Spleen (tissue), 13 donors: ENCODE results near the gene KDM2B. TPM values are rescaled to one million over a fixed set of nuclear protein-coding genes. Genes with fewer than 3 reads are reported as not detected.

Experiments used
- DNase-seq: peaks from one replicate; pipeline ENCODE4 v3.0.0-alpha.2; 2020
- H3K27ac ChIP-seq, 8 donors: fragments of 200-600 bp; sonication (generic) in 7 of 8; 1 replicate in 4 of 8; 2 replicates in 4 of 8; pipeline versions ENCODE4 v1.5.0 to v1.8.0; 2016 to 2021; ENCODE audit warnings: inconsistent platforms in 4 of 8, mild to moderate bottlenecking in 4 of 8, moderate library complexity in 1 of 8
- H3K27me3 ChIP-seq, 7 donors: fragments of 200-600 bp; sonication (generic) in 6 of 7; replicated peaks in 1 of 7; 1 replicate in 4 of 7; 2 replicates in 3 of 7; pipeline versions ENCODE4 v1.5.0 to v1.8.0; 2016 to 2021; ENCODE audit warnings: inconsistent platforms in 3 of 7, mild to moderate bottlenecking in 1 of 7
- H3K36me3 ChIP-seq, 6 donors: fragments of 200-600 bp; sonication (generic) in 5 of 6; 1 replicate in 4 of 6; 2 replicates in 2 of 6; pipeline versions ENCODE4 v1.5.0 to v1.8.0; 2016 to 2021; ENCODE audit warnings: inconsistent platforms in 2 of 6
- H3K4me1 ChIP-seq, 6 donors: fragments of 200-600 bp; sonication (generic) in 5 of 6; 1 replicate in 3 of 6; 2 replicates in 3 of 6; pipeline versions ENCODE4 v1.5.0 to v1.8.0; 2016 to 2021; ENCODE audit warnings: inconsistent platforms in 3 of 6
- H3K4me3 ChIP-seq, 8 donors: fragments of 200-600 bp; sonication (generic) in 7 of 8; 1 replicate in 4 of 8; 2 replicates in 4 of 8; pipeline versions ENCODE4 v1.5.0 to v1.8.0; 2016 to 2021; ENCODE audit warnings: inconsistent platforms in 4 of 8, mild to moderate bottlenecking in 4 of 8, moderate library complexity in 2 of 8
- H3K9me3 ChIP-seq, 8 donors: fragments of 200-600 bp; sonication (generic) in 7 of 8; 1 replicate in 4 of 8; 2 replicates in 4 of 8; pipeline versions ENCODE4 v1.5.0 to v1.8.0; 2016 to 2021; ENCODE audit warnings: inconsistent platforms in 4 of 8
- POLR2A ChIP-seq, 3 donors: fragments of 450-650 bp; IDR thresholded peaks; one replicate each; pipeline ENCODE4 v1.5.1; 2017; ENCODE audit warnings: antibody characterized with exemption in 3 of 3, mild to moderate bottlenecking in 1 of 3
- POLR2AphosphoS5 ChIP-seq, 3 donors: sonication (generic); formaldehyde crosslinking; IDR thresholded peaks; one replicate each; pipeline ENCODE4 v1.5.1; 2017; ENCODE audit warnings: antibody characterized with exemption in 3 of 3
- WGBS, 5 donors: extraction: QIAGEN DNeasy Blood & Tissue Kit in 3 of 5; methylation state at CpG; one replicate each; pipeline versions ENCODE4 v1.1.5 to v1.1.7; 2013 to 2018; 5-methylcytosine and 5-hydroxymethylcytosine counted together
- intact Hi-C: fragments of 100-400 bp; cut with DNase I; formaldehyde crosslinking; loops from one replicate; pipeline ENCODE4 v1.15.0; 2023; ENCODE audit warnings: low total_unique reads
- long read RNA-seq, 2 donors: transcript quantifications; one replicate each; lab custom pipeline, GENCODE V29; 2026
- polyA plus RNA-seq, 3 donors: library from polyadenylated mRNA; stranded (reverse); fragments of 200-250 nt; gene quantifications; one replicate each; pipeline ENCODE4 v1.2.1, GENCODE V29; 2013
- total RNA-seq, 7 donors: library from RNA; depleted of rRNA in 3 of 7; stranded (reverse); fragments of >200 nt in 3 of 7; fragmentation: NEBNext Ultra II Directional in 4 of 7; extraction: Animal tissue kit (Norgen Biotek cat#: 25700) in 4 of 7; gene quantifications; one replicate each; pipeline versions ENCODE4 v1.1.0 to v1.2.1, GENCODE V29; 2016 to 2021
- TF ChIP-seq, protein P1 (sequence below), 11 experiments: fragments of 200-600 bp in 7 of 11; fragments of 450-650 bp in 4 of 11; sonication (generic) in 4 of 11; IDR thresholded peaks in 8 of 11; conservative IDR thresholded peaks in 3 of 11; 1 replicate in 7 of 11; 2 replicates in 4 of 11; pipeline versions ENCODE4 v1.4.0 to v1.8.0; 2016 to 2021; ENCODE audit warnings: antibody characterized with exemption in 11 of 11, inconsistent platforms in 4 of 11, mild to moderate bottlenecking in 1 of 11
- donor health status: healthy with polysubstance abuse.
- donor health status: DM: no; HTN: no; CAD: no; lungs with moderate emphysema.
- donor health status: DM: no; HTN: no; CAD: no.
- donor health status: Bipolar disorder and iron deficiency.
- donor health status: healthy.
- donor health status: DM: no; HTN: no; CAD: no.
- donor health status: DM: yes; HTN: yes; CAD: no.

The KDM2B gene
- total RNA-seq (10 to 100 TPM; 32.3 to 56.2 (median 46.5) TPM), polyA plus RNA-seq (10 to 100 TPM; 20.8 to 25.5 (median 24.5) TPM)
- long read RNA-seq, donor 1 = 0 reads
- long read RNA-seq, donor 2, partial matches to known transcripts = 0 of 1 reads
- long read RNA-seq, donor 2, other reads (novel, unspliced or antisense) = 0 of 1 reads

DNA sequence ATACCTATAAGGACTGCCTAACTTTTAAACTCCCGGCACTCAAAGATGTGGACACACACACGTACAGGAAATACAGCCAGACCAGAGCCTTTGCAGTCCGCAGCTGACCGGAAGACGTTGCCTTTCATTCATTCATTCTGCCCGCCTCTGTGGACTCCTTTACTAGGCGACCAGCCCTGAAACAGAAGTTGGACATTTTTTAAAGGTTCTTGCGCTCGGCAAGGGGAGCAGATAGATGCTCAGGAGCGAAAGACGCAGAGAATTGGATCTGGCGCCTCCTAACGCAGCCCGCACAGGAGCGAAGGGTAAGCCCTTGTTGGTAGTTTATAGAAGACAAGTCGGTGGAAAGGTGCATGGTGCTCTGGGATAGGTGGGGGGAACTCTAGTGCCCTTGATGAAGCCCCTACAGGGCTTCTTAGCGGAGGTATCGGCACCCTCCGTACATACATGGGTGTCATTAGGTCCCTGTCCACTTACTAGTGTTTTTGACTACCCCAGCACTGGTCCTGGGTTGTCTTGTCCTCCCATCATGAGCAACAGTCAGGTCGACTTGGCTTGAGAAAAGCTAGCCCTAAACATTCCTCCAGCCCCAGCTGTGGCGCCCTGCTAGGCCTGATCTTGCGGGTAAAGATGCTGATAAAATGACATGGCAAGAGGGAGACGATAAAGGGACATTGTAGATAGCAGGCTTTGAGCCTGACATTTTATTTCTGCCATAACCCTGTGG lies at the start of gene KDM2B:
KDM2B (minus strand) TSS at position 65 of the 727 bp plus-strand sequence. CDS start 112 bp downstream, outside the sequence.
- DNase-seq = no peak
- peak within 1 kb of the TSS; percentile 47 to 76 (median 62) for H3K4me3 ChIP-seq
- 21 to 34% (median 30%) methylated on average over 23 of the region's 23 CpGs for WGBS, 5 donors
- H3K4me1 ChIP-seq = peaks cover 29 to 68% (median 50%) of the 10 kb centered on the region in 6 donors
- H3K9me3 ChIP-seq = no peaks in the 10 kb centered on the region
- H3K27ac ChIP-seq = peak within 1 kb of the TSS; percentile 72 to 92 (median 88)
- intact Hi-C loops = no loop called here
- TF ChIP-seq, protein P1, sequence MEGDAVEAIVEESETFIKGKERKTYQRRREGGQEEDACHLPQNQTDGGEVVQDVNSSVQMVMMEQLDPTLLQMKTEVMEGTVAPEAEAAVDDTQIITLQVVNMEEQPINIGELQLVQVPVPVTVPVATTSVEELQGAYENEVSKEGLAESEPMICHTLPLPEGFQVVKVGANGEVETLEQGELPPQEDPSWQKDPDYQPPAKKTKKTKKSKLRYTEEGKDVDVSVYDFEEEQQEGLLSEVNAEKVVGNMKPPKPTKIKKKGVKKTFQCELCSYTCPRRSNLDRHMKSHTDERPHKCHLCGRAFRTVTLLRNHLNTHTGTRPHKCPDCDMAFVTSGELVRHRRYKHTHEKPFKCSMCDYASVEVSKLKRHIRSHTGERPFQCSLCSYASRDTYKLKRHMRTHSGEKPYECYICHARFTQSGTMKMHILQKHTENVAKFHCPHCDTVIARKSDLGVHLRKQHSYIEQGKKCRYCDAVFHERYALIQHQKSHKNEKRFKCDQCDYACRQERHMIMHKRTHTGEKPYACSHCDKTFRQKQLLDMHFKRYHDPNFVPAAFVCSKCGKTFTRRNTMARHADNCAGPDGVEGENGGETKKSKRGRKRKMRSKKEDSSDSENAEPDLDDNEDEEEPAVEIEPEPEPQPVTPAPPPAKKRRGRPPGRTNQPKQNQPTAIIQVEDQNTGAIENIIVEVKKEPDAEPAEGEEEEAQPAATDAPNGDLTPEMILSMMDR (IDR thresholded peaks at IDR 0.05 in 8 of 11, conservative IDR thresholded peaks at IDR 0.05 in 3 of 11) = no peak
- TF ChIP-seq POLR2AphosphoS5 (IDR thresholded peaks at IDR 0.05) (no peak), POLR2A (IDR thresholded peaks at IDR 0.05) (no peak)
- no peaks in the 10 kb centered on the region for H3K27me3 ChIP-seq
- H3K36me3 ChIP-seq = peaks cover 0 to 2% (median 0%) of the 10 kb centered on the region in 6 donors

DNA sequence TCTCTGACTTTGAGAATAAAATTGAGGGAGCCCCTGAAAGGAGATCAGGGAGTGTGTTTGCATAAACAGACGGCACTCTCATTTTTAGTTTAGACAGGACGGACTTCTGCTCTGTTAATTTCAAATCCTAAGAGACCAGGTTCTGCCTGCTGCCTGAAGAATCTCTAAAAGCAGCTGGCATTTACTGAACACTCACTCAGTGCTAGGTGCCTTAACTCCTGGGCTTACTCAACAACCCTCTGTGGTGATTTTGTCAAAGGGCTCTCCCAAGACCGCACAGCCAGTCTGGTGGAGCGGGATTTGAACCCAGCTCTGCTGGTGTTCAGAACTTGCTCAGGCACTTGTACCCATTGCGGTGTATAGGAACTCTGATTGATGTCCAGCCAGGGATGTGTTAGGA lies 47.7 kb upstream of the KDM2B start:
- TF ChIP-seq, protein P1 (IDR thresholded peaks at IDR 0.05 in 8 of 11, conservative IDR thresholded peaks at IDR 0.05 in 3 of 11) = no peak
- TF ChIP-seq POLR2AphosphoS5 (IDR thresholded peaks at IDR 0.05) (no peak), POLR2A (IDR thresholded peaks at IDR 0.05) (no peak)
- no peaks in the 10 kb centered on the region for H3K27me3 ChIP-seq
- H3K27ac ChIP-seq = peak overlapping the region; percentile 95 to 99 (median 98)
- H3K9me3 ChIP-seq = no peaks in the 10 kb centered on the region
- peak overlapping the region in 7 of 8 donors; percentile 82 to 98 (median 88) for H3K4me3 ChIP-seq
- intact Hi-C loops = loop anchor here (5.0 to 10.0 kb wide), 2 partner anchors 76 to 134 kb away; no protein-coding TSS in a partner anchor
- H3K4me1 ChIP-seq = peaks cover 65 to 86% (median 77%) of the 10 kb centered on the region in 6 donors
- DNase-seq = no peak
- WGBS, 5 donors = 45 to 66% (median 57%) methylated on average over 5 of the region's 5 CpGs
- H3K36me3 ChIP-seq = peaks cover 0 to 15% (median 0%) of the 10 kb centered on the region in 6 donors

DNA sequence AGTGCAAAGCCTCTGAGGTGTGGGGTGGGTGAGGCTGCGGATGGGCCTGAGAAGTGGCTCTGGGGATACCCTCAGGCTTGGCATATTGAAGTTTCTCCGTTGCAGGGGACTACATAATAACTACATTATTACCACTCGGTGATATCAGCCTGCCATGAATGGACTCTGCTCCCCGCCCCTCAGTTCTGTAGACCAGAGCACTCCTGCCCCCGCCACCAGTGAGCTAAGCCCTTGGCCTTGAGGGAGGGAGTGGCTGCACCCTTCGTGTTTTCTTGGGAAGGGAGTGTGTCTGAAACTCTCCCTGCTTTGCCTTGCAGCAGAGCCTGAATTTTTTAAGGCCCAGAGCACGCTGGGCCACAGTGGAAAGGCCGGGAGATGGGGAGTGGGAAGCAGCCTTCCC lies 47.2 kb upstream of the KDM2B start:
- TF ChIP-seq POLR2AphosphoS5 (IDR thresholded peaks at IDR 0.05) (no peak), POLR2A (IDR thresholded peaks at IDR 0.05) (no peak)
- TF ChIP-seq, protein P1 (IDR thresholded peaks at IDR 0.05 in 8 of 11, conservative IDR thresholded peaks at IDR 0.05 in 3 of 11) = no peak
- DNase-seq = peak; percentile 80
- 25 to 37% (median 31%) methylated on average over 8 of the region's 8 CpGs for WGBS, 5 donors
- H3K27me3 ChIP-seq = no peaks in the 10 kb centered on the region
- peaks cover 0 to 13% (median 0%) of the 10 kb centered on the region in 6 donors for H3K36me3 ChIP-seq
- no peaks in the 10 kb centered on the region for H3K9me3 ChIP-seq
- peak overlapping the region; percentile 95 to 99 (median 98) for H3K27ac ChIP-seq
- intact Hi-C loops = loop anchor here (5.0 to 10.0 kb wide), 2 partner anchors 76 to 133 kb away; no protein-coding TSS in a partner anchor
- peak overlapping the region; percentile 77 to 98 (median 86) for H3K4me3 ChIP-seq
- H3K4me1 ChIP-seq = peaks cover 61 to 81% (median 73%) of the 10 kb centered on the region in 6 donors
